Cardiac fibroblast (primary cell): Measurements from ENCODE around the gene PCGF5.

ENCODE experiments used
- DNase-seq, 2 donors: peaks; one replicate each; pipeline versions ENCODE4 v3.0.0 to v3.0.0-alpha.2; 2010; ENCODE audit warnings: low read depth in 2 of 2
- H3K4me3 ChIP-seq, 2 donors: replicated peaks in 1 of 2; 1 replicate in 1 of 2; 2 replicates in 1 of 2; pipeline ENCODE4 v1.5.1; 2011; ENCODE audit warnings: low read depth in 2 of 2, low read length in 2 of 2, mild to moderate bottlenecking in 2 of 2, moderate library complexity in 1 of 2
- TF ChIP-seq, protein P1 (sequence below): IDR thresholded peaks from one replicate; pipeline ENCODE4 v1.5.1; 2011; ENCODE audit warnings: low read depth, mild to moderate bottlenecking, low read length, inconsistent platforms

PCGF5 gene

DNA sequence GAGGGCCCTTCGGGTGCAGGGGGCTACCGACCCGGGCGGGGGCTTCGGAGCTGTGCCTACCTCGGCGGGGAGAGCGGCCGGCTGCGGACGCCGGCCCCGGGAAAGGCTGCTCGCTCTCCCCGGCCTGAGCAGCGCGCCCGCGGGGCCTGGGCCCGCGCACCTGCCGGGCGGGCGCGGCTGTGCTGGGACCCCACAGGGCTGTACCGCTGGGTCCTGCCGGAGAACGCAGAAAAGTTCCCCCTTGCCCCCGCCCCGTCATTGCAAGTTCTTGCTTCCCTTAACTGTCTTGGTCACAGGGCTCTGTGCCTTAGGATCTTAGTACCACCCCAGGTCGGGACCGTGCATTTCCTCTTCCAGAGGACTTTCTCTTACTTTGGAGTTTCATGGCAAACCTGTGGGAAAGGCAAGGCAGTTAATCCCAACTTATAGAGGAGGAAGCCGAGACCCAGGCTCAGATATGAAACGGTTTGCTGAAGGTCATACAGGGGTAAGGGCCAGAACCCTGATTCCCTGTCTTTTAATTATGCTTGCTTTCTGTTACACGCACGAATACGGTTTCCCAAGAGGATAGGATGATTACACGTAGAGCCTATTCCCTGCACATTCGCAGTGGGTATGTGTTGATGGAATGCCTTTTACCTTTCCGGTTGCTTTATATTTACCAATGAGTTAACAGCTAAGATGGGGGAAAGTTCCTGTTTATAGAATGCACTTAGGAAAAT is 652 bp downstream of the PCGF5 start:
- H3K4me3 ChIP-seq, result peak overlapping the region; percentile 51 to 84
- peak; percentile 23 to 32 for DNase-seq
- TF ChIP-seq, protein P1, sequence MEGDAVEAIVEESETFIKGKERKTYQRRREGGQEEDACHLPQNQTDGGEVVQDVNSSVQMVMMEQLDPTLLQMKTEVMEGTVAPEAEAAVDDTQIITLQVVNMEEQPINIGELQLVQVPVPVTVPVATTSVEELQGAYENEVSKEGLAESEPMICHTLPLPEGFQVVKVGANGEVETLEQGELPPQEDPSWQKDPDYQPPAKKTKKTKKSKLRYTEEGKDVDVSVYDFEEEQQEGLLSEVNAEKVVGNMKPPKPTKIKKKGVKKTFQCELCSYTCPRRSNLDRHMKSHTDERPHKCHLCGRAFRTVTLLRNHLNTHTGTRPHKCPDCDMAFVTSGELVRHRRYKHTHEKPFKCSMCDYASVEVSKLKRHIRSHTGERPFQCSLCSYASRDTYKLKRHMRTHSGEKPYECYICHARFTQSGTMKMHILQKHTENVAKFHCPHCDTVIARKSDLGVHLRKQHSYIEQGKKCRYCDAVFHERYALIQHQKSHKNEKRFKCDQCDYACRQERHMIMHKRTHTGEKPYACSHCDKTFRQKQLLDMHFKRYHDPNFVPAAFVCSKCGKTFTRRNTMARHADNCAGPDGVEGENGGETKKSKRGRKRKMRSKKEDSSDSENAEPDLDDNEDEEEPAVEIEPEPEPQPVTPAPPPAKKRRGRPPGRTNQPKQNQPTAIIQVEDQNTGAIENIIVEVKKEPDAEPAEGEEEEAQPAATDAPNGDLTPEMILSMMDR, result no peak

DNA sequence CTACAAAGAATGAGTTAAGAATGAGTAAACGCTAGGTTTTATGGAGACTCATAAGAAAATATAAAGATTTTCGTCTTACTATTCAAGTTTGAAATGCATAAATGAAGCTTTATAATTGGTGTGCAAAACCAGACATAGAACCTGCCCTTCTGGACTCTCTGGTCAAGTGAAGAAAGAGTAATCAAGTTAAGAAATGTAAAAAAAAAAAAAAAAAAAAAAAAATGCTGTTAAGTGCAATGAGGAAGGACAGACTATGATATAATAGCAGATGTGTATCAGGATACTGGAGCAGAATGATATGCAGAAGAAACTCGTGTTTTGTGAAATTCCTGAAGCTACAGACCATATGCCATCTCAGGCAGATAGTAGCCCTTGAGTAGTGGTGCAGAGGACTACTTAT is 5.6 kb downstream of the PCGF5 start:
- H3K4me3 ChIP-seq, result no peak overlapping the region
- no peak for DNase-seq
- TF ChIP-seq, protein P1, result no peak

DNA sequence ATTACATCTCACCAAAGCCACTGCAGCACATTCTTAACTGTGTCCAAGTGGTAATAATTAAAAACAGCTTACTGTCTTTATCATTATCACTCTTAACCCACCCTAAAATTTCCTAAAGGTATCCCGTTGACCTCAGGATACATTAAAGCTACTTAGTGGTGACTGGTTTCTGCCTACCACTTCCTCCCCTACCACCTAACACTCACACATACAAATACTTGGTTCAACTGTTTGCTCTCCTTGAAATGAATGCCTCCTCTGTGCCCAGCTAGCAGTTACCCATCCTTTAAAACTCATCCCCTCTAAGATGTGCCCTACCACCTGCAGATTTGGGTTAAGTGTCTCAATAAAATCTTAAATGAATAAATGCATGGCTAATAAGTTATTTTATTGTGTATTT is 7.1 kb downstream of the PCGF5 start:
- no peak overlapping the region for H3K4me3 ChIP-seq
- DNase-seq, result no peak
- TF ChIP-seq, protein P1, result no peak

DNA sequence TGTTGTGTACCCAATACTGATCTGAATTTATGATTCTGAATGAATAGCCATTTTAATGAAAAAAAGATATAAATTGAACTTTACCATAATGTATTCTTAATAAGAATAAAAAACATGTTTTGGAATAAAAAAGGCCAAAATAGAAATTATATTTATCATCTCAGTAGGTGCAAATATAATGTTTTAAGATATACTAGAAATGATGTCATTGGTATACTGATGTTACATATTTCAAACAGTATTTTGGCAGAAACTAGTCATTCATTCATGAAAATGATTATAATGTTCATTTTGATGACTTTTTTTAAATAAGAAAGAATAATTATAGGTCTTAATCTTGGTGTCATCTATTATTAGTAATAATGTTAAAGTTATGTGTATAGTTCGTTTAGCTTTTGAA is 9.2 kb downstream of the PCGF5 start:
- H3K4me3 ChIP-seq, result no peak overlapping the region
- TF ChIP-seq, protein P1, result no peak
- no peak for DNase-seq

DNA sequence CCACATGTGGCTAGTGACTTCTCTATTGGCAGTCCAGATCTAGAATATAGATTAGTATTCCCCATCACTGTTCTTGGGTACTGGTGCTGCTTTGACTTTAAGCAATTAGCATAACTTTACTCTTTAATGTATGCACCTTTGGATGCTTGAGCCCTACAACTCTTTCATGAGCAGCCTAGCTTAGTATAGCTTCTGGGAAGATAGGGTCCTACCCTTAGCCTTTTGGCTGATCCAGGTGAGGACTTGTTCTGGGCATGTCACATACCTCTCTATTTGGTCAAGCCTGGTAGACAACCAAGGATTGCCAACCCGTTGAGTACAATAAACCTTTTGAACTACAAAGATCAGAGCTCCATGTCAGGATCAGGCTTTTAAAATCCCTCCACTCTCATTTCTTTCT is 17.7 kb downstream of the PCGF5 start:
- H3K4me3 ChIP-seq, result no peak overlapping the region
- DNase-seq, result no peak
- TF ChIP-seq, protein P1, result no peak

DNA sequence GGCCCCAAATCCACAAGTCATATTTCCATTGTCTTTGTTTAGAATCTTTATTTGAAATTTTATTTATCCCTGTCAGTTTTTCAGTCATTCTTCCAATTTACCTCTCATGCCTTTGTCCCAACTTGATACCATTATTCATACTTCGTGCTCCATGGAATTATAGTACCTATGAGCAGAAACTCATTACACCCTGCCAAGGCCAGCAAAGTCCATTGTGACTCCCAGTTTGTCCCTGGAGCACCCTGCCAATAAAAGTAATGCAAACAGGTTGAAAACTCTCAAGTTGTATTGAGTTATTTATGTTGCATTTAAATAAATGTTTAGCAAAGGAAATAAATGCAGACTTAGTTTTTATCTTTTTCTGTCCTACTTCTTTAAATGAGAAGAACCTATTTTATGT is 19.3 kb downstream of the PCGF5 start:
- DNase-seq, result no peak
- H3K4me3 ChIP-seq, result no peak overlapping the region

More for the DNA sequence above, 19.3 kb downstream of the PCGF5 start:
- TF ChIP-seq, protein P1, result no peak
